ENCODE results near the gene ERC2.

ERC2 gene

DNA sequence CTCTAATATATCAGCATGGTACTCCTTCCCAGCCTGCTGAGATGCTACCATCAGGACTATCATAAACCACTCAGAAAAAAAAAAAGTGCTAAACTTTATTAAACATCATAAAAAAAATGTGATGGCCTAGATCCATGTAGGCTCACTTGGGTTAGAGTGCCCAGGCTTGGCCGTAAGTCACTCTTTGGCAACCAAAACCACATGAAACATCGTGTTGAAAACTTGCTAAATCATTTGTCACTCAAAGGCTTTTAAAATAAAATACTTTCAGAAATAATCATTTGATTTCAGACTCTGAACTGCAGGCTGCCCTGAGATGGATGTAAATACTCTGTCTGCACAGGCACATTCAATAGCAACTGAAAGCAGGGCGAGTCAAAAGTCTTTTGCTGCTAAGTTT, 902.7 kb downstream of the ERC2 start:
- DNase-seq: no peak

GRCh38 chr3:55564726-55565125, 903.5 kb downstream of the ERC2 start:
- no peak for DNase-seq

DNA sequence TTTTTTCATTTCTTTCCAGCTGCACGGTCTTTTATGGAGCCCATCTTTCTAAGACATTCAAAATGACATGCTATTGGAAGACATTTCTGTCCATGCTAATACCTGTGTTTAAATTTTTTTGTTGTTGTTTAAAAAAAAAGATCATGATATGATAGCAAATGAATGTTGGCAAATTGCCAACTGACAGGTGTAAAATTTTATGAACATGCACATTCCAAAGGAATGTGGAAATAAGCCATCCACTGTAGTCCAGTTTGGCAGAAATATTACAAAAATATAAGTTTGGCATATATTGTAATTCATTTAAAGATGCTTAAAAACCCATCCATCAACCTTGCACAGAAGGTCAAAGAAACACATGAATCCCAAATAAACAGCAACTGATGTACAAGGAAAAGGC, 905.6 kb downstream of the ERC2 start:
- no peak for DNase-seq

- no peak for DNase-seq
These were observed 908.5 kb downstream of the ERC2 start for GRCh38 chr3:55559500-55560423.

DNA sequence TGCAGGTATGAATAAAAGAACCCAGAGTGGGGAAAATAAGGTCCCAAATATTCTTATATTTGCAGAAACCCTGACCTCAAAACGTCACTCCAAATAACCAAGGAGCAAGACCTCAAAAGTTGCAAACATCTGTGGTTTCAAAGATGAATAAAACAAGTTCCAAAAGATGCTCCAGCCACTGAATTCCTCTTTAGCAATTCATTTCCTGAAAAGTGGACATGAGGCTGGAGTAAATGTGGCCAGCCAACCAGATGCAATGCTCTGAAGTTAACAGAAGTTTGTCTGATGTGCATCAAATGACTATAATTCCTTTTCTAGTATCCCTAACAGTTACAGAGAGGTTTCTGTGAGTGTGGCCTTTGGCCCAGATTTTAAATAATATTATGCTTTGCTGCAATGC, 910.0 kb downstream of the ERC2 start:
- DNase-seq: no peak

DNA sequence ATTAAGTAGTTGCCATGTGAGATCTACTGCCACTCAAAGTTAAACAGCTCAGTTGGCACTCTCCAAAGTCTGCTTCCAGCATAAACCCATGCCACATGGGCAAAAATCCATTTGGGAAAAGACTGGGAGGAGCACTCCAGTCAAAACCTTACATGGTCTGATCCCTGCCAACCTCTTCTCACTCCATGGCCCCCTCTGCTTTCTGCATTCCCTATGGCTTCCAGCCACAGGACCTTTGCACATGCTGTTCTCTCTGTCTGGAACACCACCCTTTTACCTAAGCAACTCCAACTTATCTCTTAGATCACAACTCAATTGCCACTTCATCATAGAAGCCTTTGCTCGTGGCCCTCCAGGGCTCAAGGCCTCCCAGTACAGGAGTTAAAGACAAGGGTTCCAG, 910.7 kb downstream of the ERC2 start:
- no peak for DNase-seq

DNA sequence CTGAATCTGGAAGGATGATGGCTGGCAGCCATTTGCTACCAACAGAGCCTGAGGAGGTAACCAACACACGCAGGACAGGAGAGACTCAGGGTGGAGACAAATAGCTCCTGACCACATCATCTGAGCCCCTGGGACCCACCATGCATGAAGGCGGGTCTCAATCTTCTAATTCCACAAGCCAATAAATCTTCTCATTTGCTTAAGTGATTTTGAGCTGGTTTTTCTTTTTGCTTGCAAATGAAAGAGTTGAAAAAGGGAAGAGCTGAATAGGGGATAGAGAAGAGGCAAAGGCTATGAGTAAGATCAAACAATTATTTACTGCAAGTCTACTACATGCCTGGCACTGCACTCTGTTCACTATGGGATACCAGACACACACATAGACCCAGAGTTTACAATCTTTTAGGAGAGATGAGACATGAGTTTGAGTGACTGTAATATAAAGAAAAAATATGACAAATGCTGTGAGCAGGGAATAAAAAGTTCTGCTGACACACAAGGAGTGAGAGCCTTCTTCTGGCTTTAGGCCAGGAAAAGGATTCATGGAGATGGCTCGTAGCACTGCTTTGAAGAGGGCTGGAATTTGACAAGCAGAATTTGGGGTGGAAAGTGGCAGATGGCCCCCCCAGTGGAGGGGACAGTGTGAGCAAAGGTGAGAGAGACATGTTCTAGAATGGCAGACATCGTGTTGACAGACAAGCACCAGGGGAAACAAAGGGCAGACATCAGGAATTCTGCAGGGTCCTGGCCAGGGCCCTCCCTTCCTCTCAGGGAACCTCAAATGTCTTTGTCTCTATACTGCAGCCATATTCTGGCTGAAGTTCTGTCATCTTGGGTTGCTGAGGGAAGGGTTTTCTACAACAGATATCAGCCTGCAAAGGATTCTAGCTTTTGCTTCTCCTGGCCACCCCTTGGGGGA, 911.4 kb downstream of the ERC2 start:
- DNase-seq: no peak

DNA sequence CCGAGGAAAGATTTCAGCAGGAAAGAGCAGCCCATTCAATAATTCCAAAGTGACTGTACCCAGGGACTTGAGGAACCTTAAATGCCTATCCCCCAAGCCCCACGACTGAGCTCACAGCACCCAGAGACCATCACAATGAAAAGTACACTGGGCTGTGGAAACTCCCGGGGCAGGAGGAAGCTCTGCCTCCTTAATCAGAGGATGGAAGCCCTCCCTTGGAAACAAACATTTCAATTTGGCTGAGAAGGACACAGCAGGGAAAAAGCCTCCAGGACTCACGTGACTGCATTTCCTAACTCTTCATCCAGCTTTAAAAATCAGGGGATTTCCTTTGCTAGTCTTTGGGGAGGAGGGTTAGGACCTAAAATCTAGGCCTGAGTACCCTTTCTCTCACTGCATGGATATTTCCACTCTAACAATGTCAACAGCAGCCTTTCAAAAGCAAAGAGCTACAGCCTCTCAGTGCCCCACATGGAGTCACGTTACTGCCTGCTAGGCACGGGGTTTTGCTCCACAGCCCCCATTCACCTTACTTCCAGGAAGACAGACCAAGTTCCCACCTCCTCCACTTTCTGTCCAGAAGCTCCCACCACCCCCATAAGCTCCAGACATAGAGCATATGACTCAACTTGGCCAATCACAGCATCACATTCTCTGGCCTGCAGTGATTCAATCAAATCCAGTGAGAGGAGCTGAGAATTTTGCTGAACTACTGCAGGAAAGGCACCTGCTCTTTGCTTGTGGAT, 912.2 kb downstream of the ERC2 start:
- DNase-seq: no peak

- no peak for DNase-seq
These were observed 913.4 kb downstream of the ERC2 start for GRCh38 chr3:55554634-55555425.

DNA sequence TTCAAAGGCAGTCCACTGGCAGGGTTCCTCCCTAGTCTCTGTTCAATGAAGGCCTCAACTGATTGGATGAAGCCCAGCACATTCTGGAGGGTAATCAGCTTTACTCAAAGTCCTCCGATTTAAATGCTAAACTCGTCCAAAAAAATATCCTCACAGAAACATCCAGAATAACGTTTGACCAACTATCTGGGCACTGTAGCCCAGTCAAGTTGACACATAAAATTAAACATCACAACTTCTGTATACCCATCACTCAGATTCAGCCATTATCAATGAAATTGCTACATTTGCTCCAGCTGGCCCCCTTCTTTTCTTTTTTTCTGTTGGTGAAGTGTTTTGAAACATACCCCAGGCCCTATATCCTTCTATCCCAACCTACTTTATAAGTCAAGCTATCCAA, 916.6 kb downstream of the ERC2 start:
- no peak for DNase-seq

- DNase-seq: no peak
These were observed 919.1 kb downstream of the ERC2 start for GRCh38 chr3:55549177-55549576.

DNA sequence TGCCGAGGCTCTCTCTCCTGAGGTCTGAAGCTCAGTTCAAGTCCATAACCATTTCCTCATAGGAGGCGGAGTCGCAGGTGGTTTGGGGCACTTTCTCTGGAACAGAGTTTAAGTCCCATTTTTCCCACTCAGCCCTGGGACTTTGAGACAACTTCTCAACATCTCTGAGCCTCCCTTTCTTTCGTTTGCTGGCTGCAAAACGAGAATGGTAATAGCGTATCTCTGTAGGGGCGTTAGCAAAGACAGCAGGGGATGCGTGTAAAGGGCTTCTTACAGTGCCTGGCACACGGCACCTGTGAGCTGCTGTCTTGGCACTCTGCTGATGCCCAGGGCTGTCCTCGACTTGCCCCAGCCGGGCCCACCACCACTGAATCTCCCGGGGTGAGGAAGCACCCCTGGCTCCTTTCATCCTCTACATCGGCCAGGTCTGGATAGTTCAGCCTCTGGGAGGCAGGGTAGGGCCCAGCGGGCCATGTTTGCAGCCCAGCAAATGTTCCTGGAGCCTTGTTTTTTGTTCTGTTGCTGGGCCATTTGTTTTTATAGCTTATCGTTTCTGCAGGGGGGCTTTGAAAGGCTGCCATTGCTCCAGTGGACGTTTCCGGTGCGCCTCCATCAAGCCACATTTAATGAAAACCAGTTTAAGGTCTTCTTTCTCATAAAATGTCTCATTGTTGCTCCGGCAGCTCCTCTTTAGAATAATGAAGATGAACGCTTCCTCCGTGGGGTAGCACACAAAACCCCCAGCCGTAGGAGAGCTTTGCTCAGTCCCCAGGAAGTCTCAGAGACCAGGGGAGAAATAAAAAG, 921.2 kb downstream of the ERC2 start:
- no peak for DNase-seq

GRCh38 chr3:55545995-55546394, 922.3 kb downstream of the ERC2 start:
- no peak for DNase-seq

DNA sequence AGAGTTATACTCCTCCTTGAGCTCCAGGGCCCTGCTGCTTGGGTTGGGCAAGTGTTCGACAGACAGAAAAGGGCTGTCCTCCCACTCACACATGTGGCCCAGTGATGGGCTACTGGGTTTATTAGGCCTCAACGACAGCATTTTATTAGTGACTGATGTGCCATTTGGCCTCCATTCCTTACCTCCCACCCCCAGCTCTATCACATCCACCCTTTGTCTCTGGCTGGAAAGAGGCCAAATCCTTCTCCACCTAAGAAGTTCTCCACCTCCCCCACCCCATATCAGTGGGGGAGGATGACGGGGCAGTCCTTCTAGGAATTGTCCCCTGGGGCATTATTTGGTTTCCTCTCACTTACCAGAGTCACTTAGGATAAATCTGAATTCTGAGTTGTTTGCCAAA, 924.0 kb downstream of the ERC2 start:
- DNase-seq: no peak

DNA sequence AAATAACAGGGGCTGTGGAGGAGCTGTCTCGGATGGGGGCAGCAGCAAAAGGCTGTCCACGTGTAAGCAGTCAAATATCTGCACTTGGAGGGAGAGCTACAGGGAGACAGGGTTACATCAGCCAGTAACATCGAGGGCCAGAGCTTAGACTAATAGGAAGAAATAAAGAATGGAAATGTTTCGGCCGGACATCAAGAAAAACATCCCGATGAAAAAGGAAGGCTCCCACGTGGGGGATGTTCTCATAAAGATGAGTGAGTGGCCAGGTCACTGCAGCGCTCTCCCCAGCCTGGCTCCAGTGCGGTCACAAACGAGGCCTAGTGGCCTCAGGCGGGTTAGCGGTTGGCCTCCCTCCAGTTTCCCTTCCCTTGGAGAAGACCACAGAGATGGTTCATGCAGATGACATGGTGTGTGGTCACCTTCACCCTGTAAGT, 925.1 kb downstream of the ERC2 start:
- no peak for DNase-seq

DNA sequence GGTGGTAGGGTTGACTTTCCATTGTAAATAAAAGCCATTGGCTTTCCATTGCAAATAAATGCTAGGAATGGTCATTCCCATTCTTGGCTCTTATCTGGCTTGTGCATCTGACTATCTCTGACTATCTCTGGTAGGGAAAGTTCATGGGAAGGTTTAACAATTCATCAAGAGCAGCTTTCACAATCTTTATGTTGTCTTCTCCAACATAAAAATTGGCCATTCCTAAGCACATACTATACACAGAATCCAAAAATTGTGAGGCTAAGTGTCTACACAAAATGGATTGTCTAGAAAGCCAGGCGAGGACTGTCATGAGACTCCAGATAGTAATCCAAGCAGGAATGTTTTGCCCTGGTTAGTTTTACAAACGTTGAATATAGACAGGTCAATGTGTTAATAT, 926.8 kb downstream of the ERC2 start:
- no peak for DNase-seq

- no peak for DNase-seq
These were observed 927.3 kb downstream of the ERC2 start for GRCh38 chr3:55541016-55541415.

DNA sequence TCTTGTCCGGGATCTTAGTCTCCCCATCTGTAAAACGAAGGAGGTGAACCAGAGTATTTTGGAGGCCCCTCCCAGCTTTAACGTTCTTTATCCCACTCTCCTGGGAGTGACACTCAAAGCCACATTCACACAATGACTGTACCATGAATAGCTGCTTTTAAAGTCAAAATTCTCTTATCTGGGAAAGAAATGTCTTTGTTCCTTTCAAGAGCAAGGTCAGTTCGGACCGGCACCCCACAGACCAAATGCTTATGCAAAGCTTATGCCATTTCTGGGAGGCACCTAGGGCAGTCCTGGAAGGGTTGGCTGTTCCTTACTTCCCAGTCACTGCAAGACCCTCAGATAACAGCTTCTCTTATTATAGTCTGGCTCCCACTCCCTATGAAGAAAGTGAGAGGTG, 927.7 kb downstream of the ERC2 start:
- no peak for DNase-seq

DNA sequence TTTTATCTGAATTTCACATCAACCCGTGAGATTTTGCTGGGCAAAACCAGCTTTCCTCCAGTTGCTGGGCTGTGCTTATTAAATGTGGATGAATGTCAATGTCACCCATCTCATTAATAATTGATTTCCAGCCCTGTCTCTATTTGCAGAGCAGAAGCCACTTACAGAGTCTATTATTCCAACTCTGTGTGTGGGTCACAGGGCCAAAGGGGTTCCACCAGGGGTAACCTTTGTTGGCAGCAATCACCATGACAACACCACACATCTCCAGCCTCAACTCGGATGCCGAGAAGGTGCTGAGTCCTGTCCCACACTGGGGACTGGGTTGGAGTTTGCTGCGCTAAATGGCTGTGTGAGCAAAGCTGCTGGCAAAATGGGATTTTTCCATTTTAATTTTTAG, 930.1 kb downstream of the ERC2 start:
- DNase-seq: no peak

GRCh38 chr3:55537563-55537962, 930.7 kb downstream of the ERC2 start:
- DNase-seq: no peak

DNA sequence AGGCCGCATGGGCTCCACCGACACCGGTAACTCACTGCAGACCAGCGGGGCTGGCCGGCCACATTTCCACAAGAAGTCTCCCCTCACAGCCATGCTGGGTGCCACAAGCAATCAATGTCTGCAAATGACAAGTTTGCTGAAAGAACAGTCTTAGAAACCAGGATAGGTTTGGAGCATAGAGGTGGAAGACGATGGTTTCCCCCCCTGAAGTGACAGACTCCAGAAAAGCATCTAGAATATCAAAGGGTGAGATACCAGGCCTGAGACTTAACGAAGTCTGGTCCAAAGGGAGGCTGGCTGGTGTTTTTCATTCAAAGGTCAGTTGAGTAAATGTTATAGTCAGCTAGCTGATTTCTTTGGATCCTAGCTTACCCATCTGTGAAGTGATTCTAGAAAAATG, 931.1 kb downstream of the ERC2 start:
- no peak for DNase-seq

Measured in RPMI8226 (cell line).